Upper lobe of left lung (tissue), 6 donors: ENCODE results near the gene PSD2. TPM values are rescaled to one million over a fixed set of nuclear protein-coding genes. Genes with fewer than 3 reads are reported as not detected.

Source experiments
- ATAC-seq, 2 donors: fragments of 200-7000 bp; cut with Tn5 transposase; one replicate each; pipeline ENCODE4 v1.9.1; 2022; ENCODE audit warnings: mild to moderate bottlenecking in 2 of 2, moderate library complexity in 2 of 2; ENCODE audit not compliant: low FRiP score in 2 of 2
- DNase-seq, 2 donors: peaks; one replicate each; pipeline ENCODE4 v3.0.0-alpha.2; 2019 to 2020
- H3K27ac ChIP-seq, 4 donors: fragments of 200-600 bp; sonication (generic); one replicate each; pipeline ENCODE4 v1.5.1; 2016 to 2019
- H3K27me3 ChIP-seq, 4 donors: fragments of 200-600 bp; sonication (generic); one replicate each; pipeline ENCODE4 v1.5.1; 2017 to 2019
- H3K36me3 ChIP-seq, 4 donors: fragments of 200-600 bp; sonication (generic); one replicate each; pipeline ENCODE4 v1.5.1; 2016 to 2019
- H3K4me1 ChIP-seq, 4 donors: fragments of 200-600 bp; sonication (generic); one replicate each; pipeline ENCODE4 v1.5.1; 2018 to 2019
- H3K4me3 ChIP-seq, 4 donors: fragments of 200-600 bp; sonication (generic); one replicate each; pipeline ENCODE4 v1.5.1; 2017 to 2019; ENCODE audit warnings: mild to moderate bottlenecking in 2 of 4, moderate library complexity in 1 of 4
- H3K9me3 ChIP-seq, 4 donors: fragments of 200-600 bp; sonication (generic); one replicate each; pipeline ENCODE4 v1.5.1; 2018 to 2019
- EP300 ChIP-seq, 4 donors: sonication (generic); formaldehyde crosslinking; IDR thresholded peaks; one replicate each; pipeline ENCODE4 v1.5.1; 2017; ENCODE audit warnings: antibody characterized with exemption in 4 of 4, control low read depth in 2 of 4
- POLR2A ChIP-seq, 4 donors: fragments of 450-650 bp; IDR thresholded peaks; one replicate each; pipeline ENCODE4 v1.5.1; 2016 to 2017; ENCODE audit warnings: antibody characterized with exemption in 4 of 4, mild to moderate bottlenecking in 2 of 4
- POLR2AphosphoS5 ChIP-seq, 2 donors: sonication (generic); formaldehyde crosslinking; IDR thresholded peaks; one replicate each; pipeline ENCODE4 v1.5.1; 2017; ENCODE audit warnings: antibody characterized with exemption in 2 of 2
- WGBS, 2 donors: methylation state at CpG; one replicate each; pipeline ENCODE4 v1.1.5; 2017 to 2018; 5-methylcytosine and 5-hydroxymethylcytosine counted together
- total RNA-seq, 6 donors: library from RNA; depleted of rRNA in 4 of 6; stranded (reverse); fragments of >200 nt in 4 of 6; gene quantifications; one replicate each; pipeline versions ENCODE4 v1.1.0 to v1.2.1, GENCODE V29; 2016 to 2021
- TF ChIP-seq, protein P1 (sequence below), 6 experiments: fragments of 450-650 bp in 4 of 6; fragments of 200-600 bp in 2 of 6; sonication (generic) in 2 of 6; IDR thresholded peaks; one replicate each; pipeline ENCODE4 v1.5.1; 2016 to 2019; ENCODE audit warnings: antibody characterized with exemption in 6 of 6
- donor health status: DM: no; HTN: no; CAD: no; lungs with moderate emphysema.
- donor health status: DM: no; HTN: yes; CAD: no; lungs with severe emphysema.

PSD2 gene
- total RNA-seq, 6 donors from 2014 or later: 0.10 to 0.15 (median 0.11) TPM; not detected in 3

DNA sequence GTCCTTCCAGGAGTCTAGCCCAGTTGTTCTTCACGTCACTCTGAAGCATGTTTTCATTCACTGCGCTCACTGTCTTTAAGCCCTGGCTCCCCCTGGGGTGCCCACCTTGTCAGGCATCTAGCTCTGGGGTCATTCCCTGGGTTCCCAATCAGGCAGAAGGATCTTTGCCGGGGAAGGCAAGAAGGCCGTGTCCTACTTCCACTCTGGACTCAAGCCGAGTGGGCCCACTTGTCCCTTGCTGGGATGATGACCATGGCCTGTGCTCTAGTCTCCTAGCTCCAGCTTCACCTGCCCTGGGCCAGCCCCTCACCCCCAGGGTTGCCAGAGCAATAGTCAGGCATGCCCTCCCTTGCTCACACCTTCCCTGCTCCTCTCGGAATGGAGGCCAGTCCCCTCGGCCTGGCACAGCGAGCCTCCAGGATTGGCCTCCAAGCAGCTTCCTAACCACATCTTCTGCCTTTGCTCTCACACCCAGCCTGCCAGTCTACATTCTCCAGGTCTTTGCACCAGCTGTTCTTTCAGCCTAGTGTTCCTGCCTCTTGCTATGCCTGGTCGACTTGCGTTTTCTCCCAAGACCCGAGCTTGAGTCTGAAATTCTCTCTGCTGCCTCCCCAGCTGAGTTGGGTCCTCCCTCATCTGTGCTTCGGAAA lies 32.2 kb upstream of the PSD2 start:
- H3K27ac ChIP-seq: no peak overlapping the region
- no peak overlapping the region for H3K4me3 ChIP-seq
- peaks cover 0 to 8% (median 7%) of the 10 kb centered on the region in 4 donors for H3K27me3 ChIP-seq
- 77 to 89% methylated on average over 10 to 12 of the region's 12 CpGs for WGBS, 2 donors
- TF ChIP-seq POLR2AphosphoS5 (IDR thresholded peaks at IDR 0.05) (no peak), EP300 (IDR thresholded peaks at IDR 0.05) (no peak), POLR2A (IDR thresholded peaks at IDR 0.05) (no peak)
- TF ChIP-seq, protein P1, sequence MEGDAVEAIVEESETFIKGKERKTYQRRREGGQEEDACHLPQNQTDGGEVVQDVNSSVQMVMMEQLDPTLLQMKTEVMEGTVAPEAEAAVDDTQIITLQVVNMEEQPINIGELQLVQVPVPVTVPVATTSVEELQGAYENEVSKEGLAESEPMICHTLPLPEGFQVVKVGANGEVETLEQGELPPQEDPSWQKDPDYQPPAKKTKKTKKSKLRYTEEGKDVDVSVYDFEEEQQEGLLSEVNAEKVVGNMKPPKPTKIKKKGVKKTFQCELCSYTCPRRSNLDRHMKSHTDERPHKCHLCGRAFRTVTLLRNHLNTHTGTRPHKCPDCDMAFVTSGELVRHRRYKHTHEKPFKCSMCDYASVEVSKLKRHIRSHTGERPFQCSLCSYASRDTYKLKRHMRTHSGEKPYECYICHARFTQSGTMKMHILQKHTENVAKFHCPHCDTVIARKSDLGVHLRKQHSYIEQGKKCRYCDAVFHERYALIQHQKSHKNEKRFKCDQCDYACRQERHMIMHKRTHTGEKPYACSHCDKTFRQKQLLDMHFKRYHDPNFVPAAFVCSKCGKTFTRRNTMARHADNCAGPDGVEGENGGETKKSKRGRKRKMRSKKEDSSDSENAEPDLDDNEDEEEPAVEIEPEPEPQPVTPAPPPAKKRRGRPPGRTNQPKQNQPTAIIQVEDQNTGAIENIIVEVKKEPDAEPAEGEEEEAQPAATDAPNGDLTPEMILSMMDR (IDR thresholded peaks at IDR 0.05): no peak
- H3K9me3 ChIP-seq: no peaks in the 10 kb centered on the region
- peaks cover 0 to 18% (median 3%) of the 10 kb centered on the region in 4 donors for H3K4me1 ChIP-seq
- DNase-seq (no peak), ATAC-seq (no peak)
- no peaks in the 10 kb centered on the region for H3K36me3 ChIP-seq

GRCh38 chr5:139763930-139764791 lies 31.4 kb upstream of the PSD2 start:
- ATAC-seq (no peak), DNase-seq (peak in 1 of 2 donors; percentile 84)
- Histone ChIP-seq H3K27ac (no peak overlapping the region), H3K4me1 (peaks cover 0 to 23% (median 9%) of the 10 kb centered on the region in 4 donors), H3K4me3 (no peak overlapping the region), H3K27me3 (peaks cover 0 to 8% (median 7%) of the 10 kb centered on the region in 4 donors), H3K9me3 (no peaks in the 10 kb centered on the region), H3K36me3 (no peaks in the 10 kb centered on the region)
- TF ChIP-seq, protein P1 (IDR thresholded peaks at IDR 0.05): no peak
- TF ChIP-seq POLR2A (IDR thresholded peaks at IDR 0.05): no peak
- 22 to 38% methylated on average over 10 to 21 of the region's 45 CpGs for WGBS, 2 donors

DNA sequence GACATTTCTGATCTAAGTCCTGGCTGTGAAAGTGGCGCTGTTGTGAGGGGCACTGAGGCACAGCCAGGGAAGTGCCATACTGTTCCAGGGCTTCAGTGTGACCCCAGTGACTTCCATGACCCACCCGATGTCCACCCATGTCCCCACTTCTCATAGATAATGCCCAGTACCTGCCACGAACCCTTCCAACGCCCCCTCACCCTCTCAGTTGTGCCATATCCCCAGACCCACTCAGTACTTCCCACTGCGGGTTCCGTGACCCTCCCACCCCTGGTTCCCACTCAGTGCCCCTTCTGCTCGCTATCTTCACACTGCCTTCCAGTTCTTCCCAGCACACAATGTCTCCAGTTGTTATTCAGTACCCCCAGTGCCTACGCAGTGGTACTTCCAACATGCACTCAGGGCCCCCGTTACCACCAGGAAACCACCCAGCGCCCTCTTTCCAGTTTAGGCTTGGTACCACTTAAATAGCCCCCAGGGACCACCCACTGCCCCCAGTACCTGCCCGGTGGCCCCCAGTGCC lies 30.7 kb upstream of the PSD2 start:
- no peak overlapping the region for H3K4me3 ChIP-seq
- no peaks in the 10 kb centered on the region for H3K9me3 ChIP-seq
- DNase-seq (no peak), ATAC-seq (no peak)
- H3K4me1 ChIP-seq: peaks cover 0 to 23% (median 9%) of the 10 kb centered on the region in 4 donors
- no peaks in the 10 kb centered on the region for H3K36me3 ChIP-seq
- WGBS, 2 donors: 49 to 57% methylated on average over 11 of the region's 11 CpGs
- peaks cover 0 to 8% (median 7%) of the 10 kb centered on the region in 4 donors for H3K27me3 ChIP-seq
- TF ChIP-seq POLR2AphosphoS5 (IDR thresholded peaks at IDR 0.05) (no peak), POLR2A (IDR thresholded peaks at IDR 0.05) (no peak), EP300 (IDR thresholded peaks at IDR 0.05) (no peak)
- TF ChIP-seq, protein P1 (IDR thresholded peaks at IDR 0.05): no peak
- H3K27ac ChIP-seq: no peak overlapping the region

DNA sequence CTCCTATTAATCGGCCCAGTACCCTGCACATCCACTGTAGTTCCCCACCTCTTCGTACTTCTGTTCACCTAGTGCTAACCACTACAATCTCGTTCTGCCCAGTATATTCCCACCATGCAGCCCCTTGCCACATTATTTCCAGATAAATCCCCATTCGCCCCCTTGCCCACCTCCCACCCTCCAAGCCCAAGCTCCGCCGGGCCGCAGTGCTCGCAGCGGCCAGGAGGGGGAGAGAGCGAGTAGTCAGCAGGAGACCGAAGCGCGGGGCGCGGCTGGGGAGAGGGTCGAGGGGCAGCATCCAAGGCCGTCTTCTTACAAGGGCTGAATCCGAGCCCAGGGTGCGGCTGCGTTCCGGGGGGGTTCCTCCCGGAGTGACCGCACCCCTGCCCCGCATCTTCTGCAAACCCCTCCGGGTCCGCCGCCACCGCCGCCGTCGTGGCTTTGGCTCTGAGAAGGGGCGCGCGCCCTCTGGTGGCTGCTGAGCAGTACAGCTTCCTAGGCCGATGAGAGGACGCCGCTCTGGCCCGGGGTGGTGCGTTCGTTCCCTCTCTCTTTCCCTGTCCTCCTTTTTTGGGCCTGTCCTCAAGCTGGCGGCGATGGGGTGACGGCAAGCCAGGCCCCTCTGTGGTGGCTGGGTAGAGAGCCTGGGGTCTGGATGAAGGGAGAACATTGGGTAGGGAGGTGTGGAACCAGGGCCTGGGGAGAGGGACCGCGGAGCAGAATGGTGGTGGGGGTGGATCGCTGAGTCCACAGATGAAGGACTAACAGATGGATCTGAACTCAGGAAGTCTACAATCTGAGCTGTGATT lies 30.0 kb upstream of the PSD2 start:
- WGBS, 2 donors: 11 to 29% methylated on average over 13 to 36 of the region's 46 CpGs

More for the DNA sequence above, 30.0 kb upstream of the PSD2 start:
- Histone ChIP-seq H3K27ac (peak overlapping the region in 1 of 4 donors; percentile 74), H3K9me3 (no peaks in the 10 kb centered on the region), H3K36me3 (no peaks in the 10 kb centered on the region), H3K27me3 (peaks cover 0 to 8% (median 7%) of the 10 kb centered on the region in 4 donors), H3K4me3 (peak overlapping the region; percentile 46 to 72 (median 58)), H3K4me1 (peaks cover 0 to 23% (median 9%) of the 10 kb centered on the region in 4 donors)
- TF ChIP-seq POLR2A (IDR thresholded peaks at IDR 0.05): no peak
- TF ChIP-seq, protein P1 (IDR thresholded peaks at IDR 0.05): peak; percentile 94 to 99 (median 99)
- DNase-seq: peak; percentile 80 to 96
- ATAC-seq: peak; percentile 91 to 95
